Erythroblast (primary cell): ENCODE data around the gene URI1.

Experiments used
- DNase-seq, 2 experiments: peaks; one replicate each; lab custom pipeline; 2025; lab: John Stamatoyannopoulos, UW
- GATA1 ChIP-seq: IDR thresholded peaks from 2 replicates; pipeline ENCODE4 v1.6.1; 2011; ENCODE audit warnings: low read depth, mild to moderate bottlenecking, control low read depth, low read length, moderate library complexity
- POLR2A ChIP-seq: IDR thresholded peaks from 2 replicates; pipeline ENCODE4 v1.6.1; 2011; ENCODE audit warnings: mild to moderate bottlenecking, low read length

URI1 gene

GRCh38 chr19:30004403-30004802, 62.4 kb downstream of the URI1 start:
- DNase-seq = no peak
- TF ChIP-seq POLR2A = no peak
- TF ChIP-seq GATA1 = no peak

DNA sequence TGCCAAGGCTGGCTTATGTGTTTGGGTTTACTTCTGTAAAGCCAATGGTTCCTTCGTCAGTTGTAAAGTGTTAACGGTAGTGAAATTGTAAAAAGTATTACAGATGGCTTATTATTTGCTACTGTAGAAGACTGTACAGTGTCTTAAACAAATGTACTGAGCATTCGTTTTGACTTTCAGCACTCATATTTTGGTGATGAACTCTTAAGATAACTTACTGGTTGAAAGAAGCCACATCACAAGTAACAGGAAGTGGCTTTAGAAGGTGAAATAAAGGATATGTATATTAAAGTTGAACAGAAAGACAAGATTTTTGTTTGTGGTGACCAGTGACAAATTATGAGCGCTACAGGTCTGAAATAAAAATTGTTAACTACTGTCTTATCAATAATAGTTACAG, 64.2 kb downstream of the URI1 start:
- TF ChIP-seq POLR2A (no peak), GATA1 (no peak)
- no peak for DNase-seq

GRCh38 chr19:30008169-30008568, 66.1 kb downstream of the URI1 start:
- TF ChIP-seq GATA1 (no peak), POLR2A (no peak)
- DNase-seq = no peak

GRCh38 chr19:30009013-30009412, 67.0 kb downstream of the URI1 start:
- DNase-seq = no peak
- TF ChIP-seq POLR2A (no peak), GATA1 (no peak)

DNA sequence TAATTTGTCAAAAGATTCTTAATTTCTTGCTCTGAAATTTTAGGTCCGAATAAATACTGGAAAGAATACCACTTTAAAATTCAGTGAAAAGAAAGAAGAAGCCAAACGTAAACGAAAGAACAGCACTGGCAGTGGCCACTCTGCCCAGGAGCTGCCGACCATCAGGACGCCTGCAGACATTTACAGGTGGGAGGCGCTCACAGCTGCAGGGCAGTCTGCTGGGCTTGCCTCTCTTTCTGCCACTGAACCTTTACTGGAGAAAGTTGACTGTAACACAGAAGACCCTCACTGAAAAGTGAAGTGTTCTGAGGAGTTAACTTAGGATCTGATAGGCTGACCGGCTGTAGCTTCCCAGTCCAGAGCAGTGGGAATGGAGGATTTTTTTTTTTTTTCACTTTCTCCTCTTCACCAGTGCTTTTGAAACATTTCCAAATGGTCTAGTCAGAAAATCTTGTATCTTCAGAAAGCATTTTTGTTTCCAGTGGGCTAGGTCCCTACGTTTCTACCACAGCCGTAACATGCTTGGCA, 69.1 kb downstream of the URI1 start:
- TF ChIP-seq POLR2A = no peak
- no peak for TF ChIP-seq GATA1
- DNase-seq = no peak

GRCh38 chr19:30014770-30015169, 72.7 kb downstream of the URI1 start:
- no peak for TF ChIP-seq POLR2A
- no peak for TF ChIP-seq GATA1

DNA sequence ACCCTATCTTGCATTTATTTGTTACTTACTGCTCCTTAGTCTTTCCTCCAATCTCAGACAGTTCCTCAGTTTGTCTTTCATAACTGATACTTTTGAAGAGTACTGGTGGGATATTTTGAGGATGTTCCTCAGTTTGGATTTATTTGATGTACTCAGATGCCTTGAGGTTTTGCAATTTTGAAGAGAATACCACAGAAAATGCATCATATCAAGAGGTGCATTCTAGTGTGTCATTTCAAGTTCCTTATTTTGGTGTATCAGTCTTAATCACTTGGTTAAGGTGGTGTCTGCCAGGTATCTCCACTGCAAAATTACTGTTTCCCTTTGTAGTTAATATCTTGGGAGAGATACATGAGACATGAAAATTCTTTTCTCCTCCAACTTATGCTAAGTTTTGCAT, 75.1 kb downstream of the URI1 start:
- TF ChIP-seq GATA1 (no peak), POLR2A (no peak)
- DNase-seq = no peak

More at GRCh38 chr19:30014770-30015169, 72.7 kb downstream of the URI1 start:
- DNase-seq = no peak

DNA sequence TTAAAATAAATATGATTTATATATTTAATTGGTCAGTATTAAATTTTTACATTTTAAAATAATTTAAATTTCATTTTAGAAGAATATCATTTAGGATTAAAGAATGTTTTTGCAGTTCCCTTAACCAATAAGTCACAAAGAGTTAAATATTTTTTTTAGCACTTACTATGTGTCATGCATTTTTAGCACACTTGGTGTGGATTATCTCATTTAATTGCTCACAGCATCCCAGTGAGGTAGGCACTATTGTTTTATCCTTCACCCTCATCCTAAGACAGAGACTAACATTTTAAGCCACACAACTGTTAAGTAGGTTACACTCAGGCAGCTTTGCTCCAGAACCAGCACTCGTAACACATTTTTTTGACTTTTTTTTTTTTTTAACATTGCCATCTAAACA, 78.2 kb downstream of the URI1 start:
- no peak for TF ChIP-seq GATA1
- TF ChIP-seq POLR2A = no peak
- no peak for DNase-seq

- TF ChIP-seq POLR2A (no peak), GATA1 (no peak)
- no peak for DNase-seq
These were observed 80.6 kb downstream of the URI1 start for GRCh38 chr19:30022659-30023058.

GRCh38 chr19:30023330-30023729, 81.3 kb downstream of the URI1 start:
- no peak for TF ChIP-seq POLR2A
- TF ChIP-seq GATA1 = no peak
- DNase-seq = no peak

GRCh38 chr19:30024091-30024490, 82.1 kb downstream of the URI1 start:
- DNase-seq = no peak
- TF ChIP-seq POLR2A (no peak), GATA1 (no peak)

DNA sequence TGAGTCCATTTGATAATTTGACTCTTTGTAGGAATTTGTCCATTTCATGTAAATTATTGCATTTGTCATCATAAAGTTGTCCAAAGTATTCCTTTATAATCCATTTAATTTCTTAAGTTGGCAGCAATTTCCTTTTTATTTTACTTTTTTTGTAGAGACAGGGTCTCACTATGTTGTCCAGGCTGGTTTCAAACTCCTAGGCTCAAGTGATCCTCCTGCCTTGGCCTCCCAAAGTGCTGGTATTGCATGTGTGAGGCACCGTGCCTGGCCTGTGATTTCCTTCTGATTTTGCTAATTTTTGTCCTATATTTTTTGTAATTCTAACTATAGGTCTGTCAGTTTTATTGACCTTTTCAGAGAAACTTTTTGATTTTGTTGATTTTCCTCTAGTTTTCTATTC, 84.9 kb downstream of the URI1 start:
- no peak for DNase-seq
- TF ChIP-seq POLR2A (no peak), GATA1 (no peak)

GRCh38 chr19:30028118-30028991, 86.3 kb downstream of the URI1 start:
- no peak for DNase-seq
- TF ChIP-seq POLR2A = no peak

- no peak for TF ChIP-seq POLR2A
- no peak for TF ChIP-seq GATA1
- DNase-seq = no peak
These were observed 86.9 kb downstream of the URI1 start for GRCh38 chr19:30028992-30029343.

GRCh38 chr19:30029721-30030510, 87.9 kb downstream of the URI1 start:
- no peak for DNase-seq
- TF ChIP-seq GATA1 (no peak), POLR2A (no peak)
